Islet of Langerhans (tissue), 1 donor: ENCODE measurements around the gene HSD11B1L.

Experiments used
- FAIRE-seq: peaks from one replicate; lab custom pipeline; 2011; peaks lifted over from hg19 to GRCh38; lab: Jason Lieb, UNC

Gene HSD11B1L

DNA sequence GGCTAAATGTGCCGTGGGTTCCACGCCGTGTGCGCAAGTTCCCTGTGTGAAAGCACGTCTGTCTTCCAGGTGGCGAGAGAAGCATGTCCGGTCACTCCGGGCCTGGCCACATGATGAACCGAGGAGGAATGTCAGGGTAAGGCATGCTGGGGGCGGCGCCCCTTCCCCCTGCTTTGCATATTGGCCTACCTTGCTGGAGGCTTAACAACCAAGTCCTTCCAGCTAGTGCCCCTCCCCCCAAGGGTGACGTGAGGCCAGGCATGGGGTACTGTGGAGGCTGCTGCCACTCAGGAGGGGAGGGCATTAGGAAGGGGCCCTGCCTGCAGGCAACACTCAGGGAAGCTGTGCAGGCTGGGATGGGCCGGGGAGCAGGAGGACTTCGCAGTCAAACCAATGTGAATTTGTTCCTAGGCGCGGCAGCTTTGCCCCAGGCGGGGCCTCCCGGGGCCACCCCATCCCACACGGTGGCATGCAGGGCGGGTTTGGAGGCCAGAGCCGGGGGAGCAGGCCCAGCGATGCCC is 13.0 kb upstream of the HSD11B1L start:
- FAIRE-seq = no peak

DNA sequence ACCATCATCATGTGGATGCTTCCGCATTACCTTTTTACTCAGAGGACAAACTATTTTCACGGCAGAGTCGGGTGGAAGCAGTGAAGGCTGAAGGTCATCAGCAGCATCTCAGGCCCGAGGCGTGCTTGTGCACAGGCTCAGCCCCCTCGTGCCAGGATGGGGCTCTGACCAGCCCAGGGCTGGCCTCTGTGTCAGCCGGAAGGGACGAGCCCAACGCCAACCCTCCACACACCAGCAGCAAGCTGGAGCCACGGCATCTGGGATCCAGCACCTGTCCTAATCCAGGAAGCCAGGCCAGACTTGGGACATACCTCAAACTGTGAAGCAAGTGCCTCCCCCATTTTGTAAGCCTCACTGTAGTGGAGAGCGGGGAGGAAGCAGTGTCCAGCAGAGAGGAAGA is 11.6 kb upstream of the HSD11B1L start:
- no peak for FAIRE-seq

DNA sequence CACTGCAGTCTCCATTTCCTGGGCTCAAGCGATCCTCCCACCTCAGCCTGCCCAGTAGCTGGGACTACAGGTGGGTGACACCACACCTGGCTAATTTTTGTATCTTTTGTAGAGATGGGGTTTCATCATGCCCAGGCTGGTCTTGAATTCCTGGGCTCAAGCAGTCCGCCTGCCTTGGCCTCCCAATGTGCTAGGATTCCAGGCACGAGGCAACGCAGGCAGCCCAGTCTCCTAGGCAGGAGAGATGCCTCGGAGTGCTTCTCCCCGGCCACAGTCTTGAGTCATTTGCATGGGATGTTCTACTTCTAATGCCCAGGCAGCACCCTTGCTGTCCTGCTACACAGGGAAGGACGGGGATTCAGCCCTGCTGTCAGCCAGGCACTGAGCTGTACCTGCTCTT is 9.2 kb upstream of the HSD11B1L start:
- FAIRE-seq = no peak

DNA sequence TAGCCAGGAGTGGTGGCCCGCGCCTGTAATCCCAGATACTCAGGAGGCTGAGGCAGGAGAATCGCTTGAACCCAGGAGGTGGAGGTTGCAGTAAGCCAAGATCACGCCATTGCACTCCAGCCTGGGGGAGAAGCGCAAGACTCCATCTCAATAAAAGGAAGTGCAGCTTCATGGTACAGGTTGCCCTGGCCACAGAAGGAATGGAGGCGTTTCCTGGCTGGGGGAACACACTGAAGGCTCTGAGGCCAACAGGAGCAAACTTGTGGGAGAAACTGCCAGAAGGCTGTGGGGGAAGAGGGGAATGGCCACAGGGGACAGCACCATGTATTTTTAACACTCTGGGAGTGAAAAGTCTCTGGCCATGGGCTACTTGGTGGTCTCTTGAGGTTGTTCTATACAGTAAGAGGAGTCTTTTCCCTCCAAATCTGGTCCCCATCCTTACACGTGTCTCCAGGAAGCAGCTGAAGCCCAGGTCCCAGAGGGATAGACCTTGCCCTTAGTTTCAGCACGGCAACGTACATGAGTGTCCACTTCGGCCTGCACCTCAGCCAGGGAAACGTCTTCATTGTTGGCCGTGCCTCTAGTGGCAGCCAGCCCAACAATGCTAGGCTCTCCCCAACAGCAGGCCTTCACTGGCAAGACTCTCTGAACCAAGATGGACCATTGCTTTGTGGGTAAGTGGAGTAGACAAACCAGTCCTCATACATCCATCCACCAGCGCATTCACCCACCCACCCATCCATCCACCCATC is 7.9 kb upstream of the HSD11B1L start:
- no peak for FAIRE-seq

DNA sequence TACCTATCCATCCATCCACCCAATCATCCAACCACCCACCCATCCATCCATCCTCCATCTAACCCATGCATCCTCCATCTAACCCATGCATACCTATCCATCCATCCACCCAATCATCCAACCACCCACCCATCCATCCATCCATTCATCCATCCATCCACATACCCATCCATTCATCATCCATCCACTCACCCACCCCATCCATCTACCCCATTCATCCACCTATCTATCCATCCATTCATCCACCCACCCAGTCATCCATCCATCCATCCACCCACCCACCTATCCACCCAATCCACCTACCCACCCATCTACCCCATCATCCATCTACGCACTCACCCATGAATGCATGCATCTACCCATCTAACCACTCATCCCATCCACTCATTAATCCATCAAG is 7.1 kb upstream of the HSD11B1L start:
- FAIRE-seq = no peak

DNA sequence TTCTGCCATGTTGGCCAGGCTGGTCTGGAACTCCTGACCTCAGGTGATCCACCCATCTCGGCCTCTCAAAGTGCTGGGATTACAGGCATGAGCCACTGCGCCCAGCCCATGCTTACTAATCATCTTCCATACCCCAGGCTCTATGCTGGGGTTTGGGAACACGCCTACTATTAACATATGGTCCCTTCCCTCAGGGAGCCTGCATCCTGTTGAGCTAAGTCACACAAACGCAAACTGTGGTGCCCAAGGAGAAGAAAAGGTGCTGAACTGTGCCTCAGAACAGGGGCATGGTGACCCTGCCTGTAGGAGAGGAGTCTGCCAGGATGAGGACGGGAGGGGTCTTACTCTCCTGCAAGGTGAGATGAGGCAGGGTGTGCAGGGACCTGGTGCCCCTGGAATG is 6.1 kb upstream of the HSD11B1L start:
- no peak for FAIRE-seq

DNA sequence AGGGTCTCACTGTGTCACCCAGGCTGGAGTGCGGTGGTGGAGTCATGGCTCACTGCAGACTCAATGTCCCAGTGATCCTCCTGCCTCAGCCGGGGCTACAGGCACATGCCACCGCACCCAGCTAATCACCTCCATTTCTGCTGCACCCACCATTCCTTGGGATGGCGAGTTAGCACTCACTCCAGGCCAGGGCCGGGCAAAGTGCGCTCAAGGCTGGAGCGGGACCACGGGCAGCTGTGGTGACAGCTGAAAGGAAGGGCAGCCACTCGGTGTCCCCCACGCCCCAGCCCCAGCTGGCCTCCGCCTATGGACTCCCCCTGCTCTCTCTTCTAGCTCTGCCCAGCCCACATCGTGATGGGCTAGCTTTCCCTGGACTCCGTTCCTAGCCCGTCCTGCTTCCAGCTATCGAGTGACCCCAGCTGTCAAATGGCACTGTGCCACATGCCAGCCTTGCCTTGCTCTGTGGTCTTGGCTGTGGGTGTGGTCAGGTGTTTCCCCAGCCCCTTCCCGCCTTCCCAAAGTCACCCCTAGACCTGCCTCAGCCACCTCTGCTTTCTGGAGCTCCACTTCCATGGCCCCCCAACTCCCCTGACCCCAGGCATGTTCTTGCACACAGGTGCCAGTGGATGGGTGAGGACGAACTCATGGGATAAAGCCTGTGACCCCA is 4.6 kb upstream of the HSD11B1L start:
- FAIRE-seq = no peak

DNA sequence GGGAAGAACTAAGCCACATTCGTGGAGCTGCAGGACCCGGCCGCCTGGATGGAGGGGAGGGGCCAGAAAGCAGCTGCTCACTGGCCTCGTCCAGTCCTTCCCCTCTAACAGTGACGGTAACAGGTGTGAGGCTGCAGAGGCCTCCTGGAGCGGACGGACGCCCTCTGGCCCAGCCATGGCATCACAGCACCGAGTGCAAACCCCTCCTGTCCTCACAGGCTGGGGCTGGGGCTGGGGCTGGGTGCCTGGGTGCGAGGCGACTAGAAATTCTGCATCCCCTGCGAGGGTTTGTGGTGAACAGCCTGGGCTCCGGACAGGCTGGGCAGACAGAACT is 4.1 kb upstream of the HSD11B1L start:
- no peak for FAIRE-seq

DNA sequence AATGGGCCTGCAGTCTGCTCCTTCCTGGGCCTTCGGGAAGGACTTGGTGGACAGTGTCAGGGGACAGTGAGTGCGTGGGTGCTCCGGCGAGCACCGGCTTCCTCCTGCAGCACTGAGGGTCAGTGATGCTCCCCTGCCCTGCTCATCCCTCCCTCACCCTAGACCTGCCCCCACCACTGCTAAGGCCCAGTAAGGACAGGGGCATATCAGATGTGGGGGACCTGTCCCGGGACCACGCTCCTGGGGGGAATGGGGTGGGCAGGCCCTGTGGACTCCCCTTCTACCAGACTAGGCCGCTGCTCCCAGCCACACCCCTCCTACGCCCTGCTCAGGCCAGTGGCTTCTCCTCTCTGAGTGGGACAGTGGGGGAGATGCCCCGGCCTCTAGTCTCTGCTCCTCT is 3.7 kb upstream of the HSD11B1L start:
- FAIRE-seq = no peak

DNA sequence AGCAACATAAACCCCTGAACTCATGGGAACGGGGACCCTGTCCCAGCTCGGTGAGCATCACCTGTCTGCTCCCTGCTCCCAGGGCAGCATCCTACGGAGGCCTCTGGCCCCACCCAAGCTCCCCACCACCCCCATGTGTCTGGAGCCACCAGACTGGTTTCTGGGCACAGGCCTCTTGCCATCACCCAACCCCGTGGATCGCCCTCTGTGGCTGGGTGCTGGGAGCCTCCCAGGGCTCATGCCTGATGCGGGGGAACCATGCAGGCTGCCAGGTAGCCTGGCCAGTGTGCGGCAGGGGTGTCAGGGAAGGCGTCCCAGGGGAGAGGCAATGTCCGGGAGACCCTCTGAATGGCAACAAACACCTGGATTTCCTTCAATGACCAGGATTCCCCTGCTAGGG is 3.2 kb upstream of the HSD11B1L start:
- no peak for FAIRE-seq

DNA sequence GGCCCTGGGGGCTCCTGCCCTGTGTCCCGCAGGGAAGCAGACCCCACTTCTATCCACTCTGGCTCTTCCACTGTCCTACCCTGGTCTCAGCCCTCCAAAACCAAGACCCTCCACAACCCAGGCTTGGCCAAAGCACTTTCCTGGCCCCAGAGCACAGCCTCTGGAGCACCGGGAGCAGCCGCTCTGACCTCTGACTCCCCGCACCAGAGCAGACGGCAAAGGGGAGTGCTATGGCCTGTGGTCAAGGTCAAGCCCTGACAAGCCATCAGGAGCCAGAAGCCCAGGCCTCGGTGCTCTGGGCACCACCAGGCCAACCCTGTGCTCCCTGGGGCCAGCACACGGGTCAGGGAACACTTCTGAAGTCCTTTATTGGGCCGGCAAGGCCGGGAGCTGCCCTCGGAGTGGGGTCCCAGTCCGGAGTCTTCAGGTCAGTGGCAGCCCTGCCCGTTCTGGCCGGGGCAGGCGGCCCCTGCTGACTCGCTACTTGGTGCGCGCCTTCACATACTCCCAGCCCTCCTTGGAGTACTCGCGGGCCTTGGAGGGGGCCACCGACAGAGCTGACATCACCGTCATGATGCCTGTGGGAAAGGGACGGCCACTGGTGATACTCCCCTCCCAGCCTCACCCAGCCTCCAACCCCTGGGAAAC is 2.6 kb upstream of the HSD11B1L start:
- FAIRE-seq = no peak

DNA sequence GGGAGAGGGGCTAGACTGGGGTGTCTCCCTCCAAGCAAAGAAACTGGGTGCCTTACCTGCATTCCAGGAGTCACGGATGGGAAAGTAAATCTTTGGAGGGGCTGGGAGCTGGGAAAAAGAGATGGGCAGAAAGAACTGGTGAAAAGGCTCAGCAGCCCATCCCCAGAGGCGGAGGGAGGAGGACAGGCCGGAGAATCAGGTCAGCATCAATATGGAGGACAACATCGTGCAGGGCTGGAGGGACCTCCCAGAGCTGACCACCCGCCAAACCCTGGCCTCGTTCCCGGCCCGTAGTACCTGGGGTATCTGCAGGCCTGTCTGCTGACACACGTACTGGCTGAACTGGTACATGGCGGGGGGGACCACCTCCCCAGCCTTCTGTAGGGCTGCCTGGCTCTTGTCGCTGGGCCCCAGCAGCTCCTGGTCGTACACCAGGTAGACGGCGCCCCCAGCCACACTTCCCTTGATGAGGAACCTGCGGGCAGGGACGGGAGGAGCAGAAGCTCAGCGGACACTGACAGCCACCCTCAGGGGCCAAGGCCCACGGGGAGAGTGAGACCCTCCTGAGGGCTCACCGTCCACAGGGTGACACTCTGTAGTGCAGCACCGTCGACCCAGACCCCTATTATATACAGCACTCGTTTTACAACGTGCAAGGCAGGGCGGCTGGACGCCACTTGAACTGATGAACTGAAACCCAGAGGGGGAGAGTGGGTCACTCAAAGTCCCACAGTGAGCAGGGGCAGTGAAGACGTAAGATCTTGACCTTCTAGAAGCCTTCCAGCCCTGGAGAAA is 1.3 kb upstream of the HSD11B1L start:
- FAIRE-seq = no peak

DNA sequence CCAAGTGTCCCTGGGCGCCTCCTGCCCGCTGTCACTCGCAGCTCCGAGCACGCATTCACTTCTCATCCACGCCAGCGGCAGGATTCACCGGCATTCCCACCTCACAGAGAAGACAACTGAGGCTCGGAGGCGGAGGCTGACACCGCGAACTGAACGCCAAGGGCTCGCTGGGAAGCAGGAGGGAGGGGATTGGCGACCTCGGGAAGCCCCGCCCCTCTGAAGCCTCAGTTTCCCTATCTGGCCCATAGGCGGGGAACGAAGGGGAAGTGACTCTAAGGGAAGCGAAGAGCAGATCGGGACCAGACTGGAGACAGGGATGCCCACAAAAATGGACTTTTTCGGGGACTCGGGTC is 767 bp upstream of the HSD11B1L start:
- FAIRE-seq = no peak

DNA sequence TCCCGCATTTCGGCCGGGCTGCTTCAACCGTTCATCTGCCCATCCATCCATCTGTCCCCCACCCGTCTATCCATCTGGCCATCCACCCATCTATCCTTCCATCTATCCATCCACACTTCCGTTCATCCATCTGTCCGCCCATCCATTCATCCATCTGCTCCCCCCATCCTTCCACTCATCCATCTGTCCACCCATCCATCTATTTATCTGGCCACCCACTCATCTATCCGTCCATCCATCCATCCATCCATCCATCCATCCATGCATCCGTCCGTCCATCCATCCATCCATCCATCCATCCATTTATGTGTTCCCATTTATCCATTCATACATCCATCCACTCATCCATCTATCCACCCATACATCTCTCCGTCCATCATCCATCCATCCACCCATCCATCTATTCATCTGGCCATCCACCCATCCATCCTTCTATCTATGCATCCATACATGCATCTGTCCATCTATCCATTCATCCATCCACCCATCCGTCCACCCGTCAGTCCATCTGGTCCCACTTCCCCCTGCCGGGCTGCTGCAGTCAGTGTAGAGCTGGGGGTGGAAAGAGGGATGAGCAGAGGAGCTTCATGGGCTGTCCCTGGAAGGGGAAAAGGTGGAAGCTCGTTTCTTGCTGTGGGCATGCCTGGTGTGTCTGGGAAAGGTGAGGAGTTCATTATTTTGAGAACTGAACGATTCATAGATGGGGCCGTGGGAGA is 722 bp downstream of the HSD11B1L start:
- FAIRE-seq = no peak

DNA sequence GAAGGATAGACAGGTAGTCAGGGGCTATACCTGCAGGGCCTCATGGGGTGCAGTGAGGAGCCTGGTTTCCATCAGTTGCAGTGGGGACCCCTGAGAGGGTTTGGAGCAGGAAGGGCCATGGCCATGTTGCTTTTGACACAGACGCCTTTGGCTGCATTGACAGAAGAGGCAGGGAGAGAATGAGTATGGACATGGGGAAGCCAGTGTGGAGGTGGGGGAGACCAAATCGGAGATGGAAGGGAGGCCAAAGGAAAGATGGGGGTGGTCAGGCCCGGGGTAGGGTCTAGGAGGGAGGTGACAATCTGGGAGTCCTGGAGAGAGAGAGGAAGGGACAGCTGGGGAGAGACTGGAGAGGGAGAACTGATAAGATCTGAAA is 1.3 kb downstream of the HSD11B1L start:
- no peak for FAIRE-seq

DNA sequence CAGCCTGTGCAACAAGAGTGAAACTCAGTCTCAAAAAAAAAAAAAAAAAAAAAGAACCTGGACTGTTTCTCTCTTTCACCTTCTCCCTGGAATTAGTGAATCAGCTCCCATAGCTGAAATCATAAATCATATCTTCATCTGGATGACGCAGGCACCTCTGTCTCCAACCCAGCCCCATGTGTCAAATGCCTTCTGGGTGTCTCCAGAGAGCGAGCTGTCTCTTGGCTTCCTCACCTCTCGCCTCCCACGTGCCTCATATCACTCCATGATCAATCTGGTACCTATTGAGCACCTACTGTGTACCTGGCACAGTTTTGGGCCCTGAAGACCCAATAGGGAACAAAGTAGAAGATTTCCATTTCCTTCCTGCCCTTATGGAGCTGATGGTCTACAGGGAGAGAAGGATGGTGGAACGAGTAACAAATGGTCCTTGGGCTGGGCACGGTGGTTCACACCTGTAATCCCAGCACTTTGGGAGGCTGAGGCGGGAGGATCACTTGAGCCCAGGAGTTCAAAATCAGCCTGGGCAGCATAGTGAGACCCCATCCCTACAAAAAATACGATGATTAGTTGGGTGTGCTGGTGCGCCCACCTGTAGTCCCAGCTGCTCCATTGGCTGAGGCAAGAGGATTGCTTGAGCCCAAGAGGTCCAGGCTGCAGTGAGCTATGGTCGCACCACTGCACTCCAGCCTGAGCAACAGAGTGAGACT is 2.5 kb downstream of the HSD11B1L start:
- no peak for FAIRE-seq

DNA sequence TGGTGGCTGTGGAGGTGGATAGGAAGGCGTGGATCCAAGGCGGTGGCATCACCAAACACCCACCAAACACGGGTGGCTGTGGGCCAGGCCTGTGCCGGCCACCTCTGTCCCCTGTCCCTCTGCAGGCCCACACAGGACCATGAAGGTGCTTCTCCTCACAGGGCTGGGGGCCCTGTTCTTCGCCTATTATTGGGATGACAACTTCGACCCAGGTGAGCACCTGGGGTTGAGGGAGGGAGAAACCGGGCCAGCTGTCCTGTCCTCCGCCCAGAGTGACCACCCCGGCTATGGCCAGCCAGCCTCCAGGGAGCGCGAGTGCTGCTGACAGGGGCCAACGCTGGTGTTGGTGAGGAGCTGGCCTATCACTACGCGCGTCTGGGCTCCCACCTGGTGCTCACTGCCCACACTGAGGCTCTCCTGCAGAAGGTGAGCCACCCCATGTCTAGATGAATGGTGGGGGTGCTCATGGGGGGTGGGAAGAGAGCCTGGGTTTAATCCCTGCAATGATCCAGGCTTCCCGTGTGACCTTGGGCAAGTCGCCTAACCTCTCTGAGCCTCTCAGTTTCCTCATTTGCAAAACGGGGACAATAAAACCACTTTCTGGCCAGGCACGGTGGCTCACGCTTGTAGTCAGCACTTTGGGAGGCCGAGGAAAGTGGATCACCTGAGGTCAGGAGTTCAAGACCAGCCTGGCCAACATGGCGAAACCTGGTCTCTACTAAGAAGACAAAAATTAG is 4.0 kb downstream of the HSD11B1L start:
- FAIRE-seq = no peak

DNA sequence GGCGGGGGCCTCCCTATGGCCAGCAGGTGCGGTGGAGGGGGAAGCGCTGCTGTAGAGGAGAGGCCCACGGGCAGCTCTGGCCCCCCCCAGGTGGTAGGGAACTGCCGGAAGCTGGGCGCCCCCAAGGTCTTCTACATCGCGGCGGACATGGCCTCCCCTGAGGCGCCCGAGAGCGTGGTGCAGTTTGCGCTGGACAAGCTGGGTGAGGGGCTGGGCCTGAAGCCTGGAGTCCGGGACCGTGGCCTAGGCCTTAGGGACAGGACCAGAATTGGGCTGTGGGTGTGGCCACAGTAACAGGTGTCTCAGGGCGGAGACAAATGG is 5.5 kb downstream of the HSD11B1L start:
- no peak for FAIRE-seq

DNA sequence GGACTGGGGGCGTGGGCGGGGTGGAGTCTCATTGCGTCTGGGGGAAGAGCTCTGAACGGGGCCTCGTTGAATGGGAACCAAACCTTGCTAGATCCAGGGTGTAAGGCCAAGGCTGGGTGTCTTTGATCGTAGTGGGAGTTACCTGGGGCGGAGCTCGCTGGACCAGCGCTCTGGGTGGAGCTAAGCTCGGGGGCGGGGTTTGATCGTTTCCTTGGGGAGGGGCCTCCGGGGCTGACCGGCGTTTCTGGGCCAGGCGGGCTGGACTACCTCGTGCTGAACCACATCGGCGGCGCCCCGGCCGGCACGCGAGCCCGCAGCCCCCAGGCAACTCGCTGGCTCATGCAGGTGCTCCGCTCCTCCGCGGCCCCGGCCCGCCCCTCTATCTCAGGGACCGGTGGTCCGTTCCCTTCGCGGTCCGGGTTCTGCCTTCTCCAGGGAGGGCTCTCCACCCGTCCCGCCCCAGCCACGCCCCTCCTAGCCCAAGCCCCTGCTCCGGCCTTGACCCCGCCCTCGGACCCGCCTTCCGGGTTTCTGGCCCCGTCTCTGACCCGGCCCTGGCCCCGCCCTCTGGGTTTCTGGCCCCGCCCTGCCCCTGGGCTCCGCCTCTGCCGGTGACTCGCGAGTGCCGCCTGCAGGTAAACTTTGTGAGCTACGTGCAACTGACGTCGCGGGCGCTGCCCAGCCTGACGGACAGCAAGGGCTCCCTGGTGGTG is 6.0 kb downstream of the HSD11B1L start:
- FAIRE-seq = no peak
